Stimulated activated CD4-positive, alpha-beta T cell treated with anti-CD3 and anti-CD28 coated beads, Interleukin-4, amount 100 ng/mL, for 24 hours (primary cell): Measurements from ENCODE around the gene IFT80.
"Not testable (repeated sequence)": the region's sequence is repeated elsewhere in the genome, so short reads cannot be mapped to it uniquely, and the experiment has no call there.

Source experiments
- DNase-seq: peaks from one replicate; pipeline ENCODE4 v3.0.0-alpha.2; 2020

Gene IFT80

GRCh38 chr3:160400030-160400701 is 1.1 kb upstream of the IFT80 start:
- DNase-seq, result peak; percentile 28

- DNase-seq, result no peak
Observed at GRCh38 chr3:160398820-160399124, 253 bp downstream of the IFT80 start.

DNA sequence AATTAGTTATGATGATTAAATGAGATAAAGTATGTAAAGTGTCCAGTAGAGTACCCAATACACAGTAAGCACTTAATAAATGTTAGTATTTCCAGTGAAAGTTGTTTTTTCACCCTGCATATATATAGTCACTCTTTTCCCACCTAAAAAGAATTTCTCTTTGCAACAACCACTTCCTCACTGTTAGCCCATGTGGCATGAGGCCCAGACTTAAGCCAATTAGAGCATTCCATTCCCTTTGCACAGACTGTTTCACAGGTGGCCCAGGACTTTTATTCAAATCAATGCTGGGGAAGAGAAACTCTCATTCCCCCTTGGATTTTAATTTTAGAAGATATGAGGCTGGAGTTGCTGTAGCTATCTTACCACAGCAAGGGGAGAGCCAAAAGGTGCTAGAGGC is 3.7 kb downstream of the IFT80 start:
- no peak for DNase-seq

- no peak for DNase-seq
Observed at GRCh38 chr3:160394009-160394392, 5.0 kb downstream of the IFT80 start.

GRCh38 chr3:160393346-160394008 is 5.5 kb downstream of the IFT80 start:
- DNase-seq, result no peak

DNA sequence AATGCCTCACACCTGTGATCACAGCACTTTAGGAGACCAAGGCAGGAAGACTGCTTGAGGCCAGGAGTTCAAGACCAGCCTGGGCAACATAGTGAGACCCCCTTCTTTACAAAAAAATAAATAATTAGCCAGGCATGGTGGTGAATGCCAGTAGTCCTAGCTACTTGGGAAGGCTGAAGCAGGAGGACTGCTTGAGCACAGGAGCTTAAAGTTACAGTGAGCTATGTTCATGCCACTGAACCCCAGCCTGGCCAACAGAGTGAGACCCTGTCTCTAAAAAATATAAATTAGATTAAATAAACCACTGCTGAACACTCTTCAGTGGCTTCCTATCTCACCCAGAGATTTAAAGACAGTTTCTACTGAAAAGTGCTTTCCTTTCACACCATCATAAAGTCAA is 6.2 kb downstream of the IFT80 start:
- DNase-seq, result no peak

GRCh38 chr3:160390565-160391138 is 8.4 kb downstream of the IFT80 start:
- DNase-seq, result no peak

GRCh38 chr3:160384639-160385318 is 14.2 kb downstream of the IFT80 start:
- DNase-seq, result no peak

DNA sequence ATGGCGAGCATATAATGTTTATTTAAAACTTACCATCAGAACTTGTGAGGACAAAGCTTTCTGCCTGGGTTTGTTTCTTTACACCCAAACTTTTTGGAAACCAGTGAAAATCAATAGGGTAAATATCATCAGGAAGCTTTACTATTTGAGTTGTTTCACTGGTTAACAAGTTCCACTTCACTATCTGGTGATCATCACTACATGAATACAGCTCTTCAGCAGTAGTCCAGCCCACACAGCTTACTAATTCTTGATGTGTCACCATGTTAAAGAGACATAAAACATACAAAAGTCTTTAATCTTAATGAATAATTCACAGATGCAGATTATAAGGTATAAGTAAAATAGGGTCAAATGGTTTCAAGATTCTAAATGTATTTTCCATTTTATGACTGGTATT is 17.6 kb downstream of the IFT80 start:
- no peak for DNase-seq

DNA sequence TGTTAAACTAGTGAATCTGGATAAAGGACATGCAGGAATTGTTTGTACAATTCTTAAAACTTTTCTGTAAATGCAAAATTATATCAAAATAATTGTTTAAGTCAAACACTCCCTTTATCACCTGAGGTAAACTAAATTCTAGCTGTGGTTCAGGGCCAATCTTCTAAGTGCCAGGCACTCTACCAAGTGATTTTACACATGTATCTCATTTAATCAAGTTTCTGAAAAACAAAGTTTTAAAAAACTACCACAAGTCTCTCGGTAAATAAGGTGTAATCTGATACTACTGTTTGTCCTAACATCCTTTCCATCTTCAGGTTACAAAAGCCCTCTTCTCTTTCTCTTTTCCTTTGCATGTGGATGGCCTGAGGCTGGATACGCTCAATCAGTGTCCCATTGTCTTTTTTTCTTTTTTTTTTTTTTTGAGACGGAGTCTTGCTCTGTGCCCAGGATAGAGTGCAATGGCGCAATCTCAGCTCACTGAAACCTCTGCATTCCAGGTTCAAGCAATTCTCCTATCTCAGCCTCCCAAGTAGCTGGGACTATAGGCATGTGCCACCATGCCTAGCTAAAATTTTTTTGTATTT is 19.3 kb downstream of the IFT80 start:
- DNase-seq, result no peak

DNA sequence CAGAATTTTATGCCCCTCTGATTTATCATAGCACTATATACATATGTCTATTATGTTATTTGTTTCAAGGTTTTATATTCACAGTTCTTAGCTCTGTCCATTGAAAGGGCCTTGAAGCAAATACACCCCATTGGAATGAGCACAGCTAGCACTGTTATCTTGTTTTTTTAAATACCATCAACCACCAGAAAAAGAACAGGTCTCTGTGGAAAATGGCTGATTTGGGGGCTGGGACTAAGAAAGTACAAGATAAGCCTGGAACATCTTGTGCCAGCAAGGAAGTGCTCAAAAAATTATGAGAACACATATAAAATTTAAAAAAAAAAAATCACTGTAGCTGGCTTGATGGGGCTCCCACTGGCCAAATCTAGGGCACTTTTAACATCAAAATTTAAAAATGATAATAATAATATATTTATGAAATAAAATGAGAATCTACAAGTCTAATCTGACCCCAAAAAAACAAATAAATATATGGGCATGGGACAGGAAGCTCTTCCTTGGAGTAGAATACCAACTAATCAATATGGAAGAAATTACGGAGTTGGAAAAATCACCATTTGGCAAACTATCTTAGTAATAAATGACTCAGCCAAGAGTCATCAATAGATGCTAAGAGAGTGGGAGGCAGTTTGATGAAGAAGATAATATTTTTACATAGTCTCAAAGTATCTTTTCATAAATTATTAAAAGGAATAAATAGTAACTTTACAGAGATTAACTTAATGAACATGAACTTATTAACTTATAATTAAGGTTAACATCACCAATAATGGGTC is 20.5 kb downstream of the IFT80 start:
- no peak for DNase-seq

DNA sequence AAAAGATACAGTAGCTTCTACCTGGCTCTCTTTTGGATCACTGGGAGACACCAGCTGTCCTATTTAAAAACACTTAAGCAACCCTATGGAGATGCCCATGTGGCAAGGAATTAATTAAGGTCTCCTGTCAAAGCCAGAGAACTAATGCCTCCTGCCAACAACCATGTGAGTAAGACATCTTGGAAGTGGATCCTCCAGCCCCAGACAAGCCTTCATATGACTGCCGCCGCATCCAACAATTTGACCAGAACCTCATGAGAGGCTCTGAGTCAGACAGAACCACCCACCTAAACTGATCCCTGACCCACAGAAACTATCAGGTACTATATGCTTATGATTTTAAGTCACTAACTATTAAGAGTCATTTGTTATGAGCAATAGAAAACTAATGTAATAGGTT is 22.3 kb downstream of the IFT80 start:
- DNase-seq, result no peak

DNA sequence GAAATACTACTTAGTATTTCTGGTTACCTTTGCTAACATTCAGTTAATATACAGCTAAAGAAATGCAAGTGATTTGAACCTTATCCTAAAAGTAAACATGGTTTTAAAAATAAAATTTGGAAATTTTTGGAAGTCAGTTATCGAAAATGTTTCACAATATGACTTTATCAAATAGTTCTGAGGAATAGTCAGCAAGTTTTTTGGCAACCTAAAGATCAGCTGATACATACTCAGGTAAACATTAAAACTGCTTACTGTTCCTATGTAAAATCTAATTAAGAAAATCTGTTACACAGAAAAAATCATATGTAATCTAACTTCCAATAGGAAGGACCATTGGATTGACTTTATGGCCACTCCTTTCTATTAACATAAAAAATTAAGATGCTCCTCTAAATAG is 24.1 kb downstream of the IFT80 start:
- DNase-seq, result no peak

GRCh38 chr3:160374472-160374871 is 24.6 kb downstream of the IFT80 start:
- no peak for DNase-seq

DNA sequence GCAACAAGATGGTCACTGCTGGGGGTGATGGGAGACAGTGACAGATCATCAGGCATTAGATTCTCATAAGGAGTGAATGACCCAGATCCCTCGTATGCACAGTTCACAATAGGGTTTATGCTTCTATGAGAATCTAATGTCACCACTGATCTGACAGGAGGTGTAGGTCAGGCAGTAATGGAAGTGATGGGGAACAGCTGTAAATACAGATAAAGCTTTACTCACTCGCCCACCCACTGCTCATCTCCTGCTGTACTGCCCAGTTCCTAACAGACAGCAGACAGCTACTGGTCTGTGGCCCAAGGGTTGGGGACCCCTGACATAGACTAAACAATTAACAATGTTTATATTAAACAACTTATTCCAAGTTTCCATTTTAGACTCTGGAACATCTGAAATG is 25.4 kb downstream of the IFT80 start:
- DNase-seq, result no peak

DNA sequence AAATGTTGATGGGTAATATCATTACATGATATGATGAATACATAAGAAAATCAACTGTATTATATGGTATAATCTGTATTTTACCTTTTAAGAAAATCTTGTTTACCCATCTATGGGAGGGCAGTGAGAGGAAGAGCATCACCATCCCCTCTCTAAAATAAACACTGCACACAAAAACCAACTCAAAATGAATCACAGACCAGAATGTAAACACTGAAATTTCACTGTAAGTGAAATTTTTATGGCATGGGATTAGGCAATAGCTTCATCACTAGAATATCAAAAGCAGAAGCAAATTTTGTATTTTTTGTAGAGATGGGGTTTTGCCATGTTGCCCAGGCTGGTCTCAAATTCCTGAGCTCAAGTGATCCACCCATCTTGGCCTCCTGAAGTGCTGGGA is 26.2 kb downstream of the IFT80 start:
- no peak for DNase-seq

- DNase-seq, result no peak
Observed at GRCh38 chr3:160370987-160371857, 27.8 kb downstream of the IFT80 start.

- DNase-seq, result no peak
Observed at GRCh38 chr3:160369784-160370183, 29.2 kb downstream of the IFT80 start.

DNA sequence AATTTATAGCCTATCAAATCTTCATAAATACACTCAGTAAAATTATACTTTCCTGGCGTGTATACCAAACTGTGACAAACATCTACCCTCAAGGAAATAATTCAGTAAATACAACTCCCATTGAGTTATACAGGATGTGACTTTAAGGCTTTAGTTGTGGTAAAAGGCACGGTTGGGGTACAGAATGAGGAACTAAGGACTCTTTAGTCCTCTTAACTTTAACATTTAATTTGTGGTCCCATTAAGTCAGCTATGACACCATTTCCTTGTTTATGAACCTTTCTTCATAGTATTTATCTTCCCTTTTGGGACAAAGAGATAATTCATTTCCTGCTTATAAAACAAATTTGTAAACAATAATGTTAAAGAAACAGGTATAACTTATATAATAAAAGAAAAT is 30.2 kb downstream of the IFT80 start:
- no peak for DNase-seq

DNA sequence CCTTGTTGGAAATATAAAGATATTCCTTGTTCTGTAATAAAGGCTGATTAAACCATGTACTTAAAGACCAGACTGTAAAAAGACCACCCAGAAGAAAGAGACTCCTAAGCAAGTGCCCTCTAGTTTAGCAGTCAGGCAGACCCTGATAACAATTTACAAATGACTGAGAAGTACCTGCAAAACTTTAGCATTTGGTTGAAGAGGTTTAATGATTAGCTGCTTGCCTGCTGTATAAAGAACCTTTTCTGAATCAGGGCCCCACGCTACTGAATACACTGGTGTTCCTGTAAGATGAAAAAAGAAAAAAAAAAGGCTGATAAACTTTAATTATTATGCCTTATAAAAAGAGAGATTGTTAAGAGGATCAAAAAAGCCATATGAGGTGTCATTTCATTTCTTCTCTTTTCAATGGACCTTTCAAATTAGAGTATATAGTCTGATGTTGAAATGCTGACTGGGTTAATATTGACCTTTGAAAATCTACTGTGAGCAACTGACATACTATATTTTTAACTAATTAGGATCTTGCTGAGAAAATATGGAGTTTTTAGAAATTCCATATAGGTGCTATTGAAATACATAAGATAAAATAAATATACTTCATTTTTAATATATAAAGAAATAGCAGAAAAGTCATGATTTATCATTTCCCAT is 33.0 kb downstream of the IFT80 start:
- DNase-seq, result no peak

- DNase-seq, result not testable (repeated sequence)
Observed at GRCh38 chr3:160362896-160363295, 36.1 kb downstream of the IFT80 start.
